ENCODE results near the gene WFDC1.

The WFDC1 gene

DNA sequence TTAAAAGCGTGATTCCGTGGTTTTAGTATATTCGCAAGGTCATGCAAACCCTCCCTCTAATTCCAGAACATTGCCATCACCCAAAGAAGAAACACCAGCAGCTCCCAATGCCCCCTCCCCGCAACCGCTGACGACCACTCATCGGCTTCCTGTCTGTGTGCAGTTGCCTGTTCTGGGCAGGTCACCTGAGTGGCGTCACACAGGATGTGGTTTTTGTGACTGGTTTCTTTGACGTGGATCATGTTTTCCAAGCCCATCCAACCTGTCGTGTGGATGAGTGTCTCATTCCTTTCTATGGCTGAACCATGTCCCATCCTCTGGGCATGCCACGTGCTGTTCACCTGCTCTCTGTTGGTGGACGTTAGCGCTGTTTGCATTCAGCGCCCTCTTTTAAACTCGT, 65.5 kb downstream of the WFDC1 start:
- no peaks in the 10 kb centered on the region for H3K79me2 ChIP-seq (ENCODE audit: low read length)
- no peak overlapping the region for H3K27ac ChIP-seq (ENCODE audit: low read length)
- no peak overlapping the region for H3K4me2 ChIP-seq (ENCODE audit: low read length)
- no peak overlapping the region for H3K9ac ChIP-seq (ENCODE audit: low read length)
- no peaks in the 10 kb centered on the region for H3K36me3 ChIP-seq (replicated peaks; ENCODE audit: low read depth, low read length)
- peaks cover 5% of the 10 kb centered on the region; the same call in 1 of the 2 replicates for H3K27me3 ChIP-seq (ENCODE audit: low read depth, low read length)
- H4K20me1 ChIP-seq (ENCODE audit: insufficient read depth, low read length): no peaks in the 10 kb centered on the region
- no peak overlapping the region for H3K4me3 ChIP-seq (ENCODE audit: low read length)
- H3K9me3 ChIP-seq (ENCODE audit: insufficient read depth, low read length): no peaks in the 10 kb centered on the region
- H3K4me1 ChIP-seq (ENCODE audit: low read length): no peaks in the 10 kb centered on the region
- no peak for TF ChIP-seq EZH2phosphoT487 (IDR thresholded peaks at IDR 0.05; ENCODE audit: low read depth)
- no peak overlapping the region for H2AFZ ChIP-seq (ENCODE audit: low read depth, low read length)

DNA sequence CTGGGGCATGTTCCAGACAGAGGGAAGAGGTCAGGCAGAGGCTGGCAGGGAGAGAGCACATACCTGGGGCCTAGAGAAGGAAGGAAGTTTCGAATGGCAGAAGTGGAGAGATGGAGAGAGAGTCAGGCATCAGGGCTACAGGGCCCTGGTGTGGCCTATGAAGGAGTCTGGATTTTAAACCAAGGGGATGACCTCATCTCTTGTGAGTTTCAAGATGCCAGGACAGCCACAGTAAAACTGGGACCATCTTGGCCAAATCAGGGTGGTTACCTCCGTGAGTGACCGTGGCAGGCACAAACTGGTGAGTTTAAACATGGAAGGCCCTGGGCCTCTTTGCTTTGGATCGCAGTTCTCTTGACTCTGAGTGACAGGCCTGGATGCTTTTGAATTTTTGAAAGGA, 66.1 kb downstream of the WFDC1 start:
- Histone ChIP-seq H4K20me1 (ENCODE audit: insufficient read depth, low read length) (no peaks in the 10 kb centered on the region), H2AFZ (ENCODE audit: low read depth, low read length) (no peak overlapping the region), H3K4me3 (ENCODE audit: low read length) (no peak overlapping the region), H3K36me3 (replicated peaks; ENCODE audit: low read depth, low read length) (no peaks in the 10 kb centered on the region), H3K79me2 (ENCODE audit: low read length) (no peaks in the 10 kb centered on the region), H3K9ac (ENCODE audit: low read length) (no peak overlapping the region), H3K27ac (ENCODE audit: low read length) (no peak overlapping the region), H3K9me3 (ENCODE audit: insufficient read depth, low read length) (no peaks in the 10 kb centered on the region), H3K4me1 (ENCODE audit: low read length) (no peaks in the 10 kb centered on the region), H3K27me3 (ENCODE audit: low read depth, low read length) (peaks cover 5% of the 10 kb centered on the region; the same call in 1 of the 2 replicates), H3K4me2 (ENCODE audit: low read length) (no peak overlapping the region)
- TF ChIP-seq, protein P1, sequence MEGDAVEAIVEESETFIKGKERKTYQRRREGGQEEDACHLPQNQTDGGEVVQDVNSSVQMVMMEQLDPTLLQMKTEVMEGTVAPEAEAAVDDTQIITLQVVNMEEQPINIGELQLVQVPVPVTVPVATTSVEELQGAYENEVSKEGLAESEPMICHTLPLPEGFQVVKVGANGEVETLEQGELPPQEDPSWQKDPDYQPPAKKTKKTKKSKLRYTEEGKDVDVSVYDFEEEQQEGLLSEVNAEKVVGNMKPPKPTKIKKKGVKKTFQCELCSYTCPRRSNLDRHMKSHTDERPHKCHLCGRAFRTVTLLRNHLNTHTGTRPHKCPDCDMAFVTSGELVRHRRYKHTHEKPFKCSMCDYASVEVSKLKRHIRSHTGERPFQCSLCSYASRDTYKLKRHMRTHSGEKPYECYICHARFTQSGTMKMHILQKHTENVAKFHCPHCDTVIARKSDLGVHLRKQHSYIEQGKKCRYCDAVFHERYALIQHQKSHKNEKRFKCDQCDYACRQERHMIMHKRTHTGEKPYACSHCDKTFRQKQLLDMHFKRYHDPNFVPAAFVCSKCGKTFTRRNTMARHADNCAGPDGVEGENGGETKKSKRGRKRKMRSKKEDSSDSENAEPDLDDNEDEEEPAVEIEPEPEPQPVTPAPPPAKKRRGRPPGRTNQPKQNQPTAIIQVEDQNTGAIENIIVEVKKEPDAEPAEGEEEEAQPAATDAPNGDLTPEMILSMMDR (IDR thresholded peaks at IDR 0.05; ENCODE audit: low read depth, low read length): no peak
- TF ChIP-seq EZH2phosphoT487 (IDR thresholded peaks at IDR 0.05; ENCODE audit: low read depth): no peak

DNA sequence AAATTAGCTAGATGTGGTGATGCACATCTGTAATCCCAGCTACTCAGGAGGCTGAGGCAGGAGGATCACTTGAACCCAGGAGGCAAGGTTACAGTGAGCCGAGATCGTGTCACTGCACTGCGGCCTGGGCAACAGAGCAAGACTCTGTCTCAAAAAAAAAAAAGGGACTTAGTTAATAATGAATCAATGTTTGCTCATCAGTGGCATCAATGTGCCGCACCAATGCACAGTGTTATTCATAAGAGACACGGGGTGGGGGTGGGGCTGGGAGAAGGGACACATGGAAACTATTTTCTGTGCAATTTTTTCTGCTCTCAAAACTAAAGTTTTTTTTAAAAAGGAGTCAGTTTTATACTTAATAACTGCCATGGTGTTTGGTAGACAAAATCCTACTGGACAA, 66.9 kb downstream of the WFDC1 start:
- Histone ChIP-seq H3K4me2 (ENCODE audit: low read length) (no peak overlapping the region), H3K27me3 (ENCODE audit: low read depth, low read length) (peaks cover 5% of the 10 kb centered on the region; the same call in 1 of the 2 replicates), H3K79me2 (ENCODE audit: low read length) (no peaks in the 10 kb centered on the region), H4K20me1 (ENCODE audit: insufficient read depth, low read length) (no peaks in the 10 kb centered on the region), H3K27ac (ENCODE audit: low read length) (no peak overlapping the region), H3K9me3 (ENCODE audit: insufficient read depth, low read length) (no peaks in the 10 kb centered on the region), H2AFZ (ENCODE audit: low read depth, low read length) (no peak overlapping the region), H3K9ac (ENCODE audit: low read length) (no peak overlapping the region), H3K4me3 (ENCODE audit: low read length) (no peak overlapping the region), H3K36me3 (replicated peaks; ENCODE audit: low read depth, low read length) (no peaks in the 10 kb centered on the region), H3K4me1 (ENCODE audit: low read length) (no peaks in the 10 kb centered on the region)
- TF ChIP-seq EZH2phosphoT487 (IDR thresholded peaks at IDR 0.05; ENCODE audit: low read depth): no peak
- TF ChIP-seq, protein P1 (IDR thresholded peaks at IDR 0.05; ENCODE audit: low read depth, low read length): no peak

DNA sequence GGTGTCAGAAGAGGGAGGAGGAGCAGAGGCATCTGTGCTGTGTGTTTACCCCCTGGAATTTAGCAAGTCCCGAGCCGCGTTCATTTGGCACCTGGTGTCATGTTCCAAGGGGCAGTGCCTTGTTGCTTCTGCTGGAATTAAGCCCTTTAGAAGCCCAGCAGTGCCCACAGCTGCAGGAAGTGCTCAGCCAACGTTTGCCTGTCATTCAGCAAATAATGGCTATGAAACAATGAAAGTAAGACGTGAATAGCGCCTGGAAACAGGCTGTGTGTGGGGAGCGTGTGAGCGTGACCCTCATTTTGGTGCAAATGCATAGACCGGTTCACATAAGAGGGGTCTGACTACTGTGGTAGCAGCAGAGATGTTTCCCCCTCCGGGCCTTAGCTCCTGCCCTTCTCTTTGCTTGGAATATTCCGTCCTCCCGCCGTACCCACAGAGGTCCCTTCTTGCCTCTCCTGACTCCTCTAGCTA, 67.8 kb downstream of the WFDC1 start:
- no peaks in the 10 kb centered on the region for H3K79me2 ChIP-seq (ENCODE audit: low read length)
- H3K27ac ChIP-seq (ENCODE audit: low read length): no peak overlapping the region
- no peaks in the 10 kb centered on the region for H4K20me1 ChIP-seq (ENCODE audit: insufficient read depth, low read length)
- H3K9ac ChIP-seq (ENCODE audit: low read length): no peak overlapping the region
- H2AFZ ChIP-seq (ENCODE audit: low read depth, low read length): no peak overlapping the region
- H3K9me3 ChIP-seq (ENCODE audit: insufficient read depth, low read length): no peaks in the 10 kb centered on the region
- H3K4me2 ChIP-seq (ENCODE audit: low read length): no peak overlapping the region
- H3K4me3 ChIP-seq (ENCODE audit: low read length): no peak overlapping the region
- H3K4me1 ChIP-seq (ENCODE audit: low read length): peaks cover 5% of the 10 kb centered on the region; the same call in 1 of the 2 replicates
- no peak for TF ChIP-seq EZH2phosphoT487 (IDR thresholded peaks at IDR 0.05; ENCODE audit: low read depth)
- TF ChIP-seq, protein P1 (IDR thresholded peaks at IDR 0.05; ENCODE audit: low read depth, low read length): no peak
- peaks cover 5% of the 10 kb centered on the region; the same call in 1 of the 2 replicates for H3K27me3 ChIP-seq (ENCODE audit: low read depth, low read length)
- H3K36me3 ChIP-seq (replicated peaks; ENCODE audit: low read depth, low read length): no peaks in the 10 kb centered on the region

Data from OCI-LY3 (cell line).